A549 (cell line): ENCODE results near the gene GAS7. TPM values are rescaled to one million over a fixed set of nuclear protein-coding genes. Genes with fewer than 3 reads are reported as not detected.

ENCODE experiments used
- ATAC-seq, 2 experiments: fragments of 200-7000 bp in 1 of 2; fragments of >200 bp in 1 of 2; cut with Nextera tagmentation in 1 of 2; cut with Tn5 transposase in 1 of 2; 3 replicates each; pipeline versions ENCODE4 v1.8.0 to v1.9.1; 2018 to 2020; ENCODE audit warnings: mild to moderate bottlenecking in 1 of 2, moderate library complexity in 1 of 2
- CTCF ChIA-PET: fragments of 300-600 bp; sonication (Branson Sonifier 250); formaldehyde crosslinking; extraction: SDS; loops from one replicate; lab custom pipeline; 2021; ENCODE audit warnings: antibody characterized with exemption, inconsistent platforms; lab: Yijun Ruan, JAX
- POLR2A ChIA-PET: fragments of 350-600 bp; formaldehyde crosslinking; extraction: SDS; loops from one replicate; lab custom pipeline; 2021; ENCODE audit warnings: antibody characterized with exemption, inconsistent platforms; lab: Yijun Ruan, JAX
- DNase-seq, 2 experiments: peaks; one replicate each; pipeline versions ENCODE4 v3.0.0 to v3.0.0-alpha.2; 2011 to 2016; ENCODE audit warnings: low read depth in 1 of 2, low spot score in 1 of 2
- FAIRE-seq: peaks from 2 replicates; lab custom pipeline; 2011; peaks lifted over from hg19 to GRCh38; lab: Jason Lieb, UNC
- H3K27ac ChIP-seq, 2 experiments: fragments of >200 bp; sonication (Bioruptor Twin); formaldehyde crosslinking; 3 replicates each; pipeline ENCODE4 v1.5.1; 2016 to 2017
- H3K4me1 ChIP-seq: fragments of >200 bp; sonication (Bioruptor Twin); formaldehyde crosslinking; 3 replicates; pipeline ENCODE4 v1.6.1; 2016
- H3K4me2 ChIP-seq: fragments of >200 bp; sonication (Bioruptor Twin); formaldehyde crosslinking; 3 replicates; pipeline ENCODE4 v1.6.1; 2016
- H3K4me3 ChIP-seq: fragments of >200 bp; sonication (Bioruptor Twin); formaldehyde crosslinking; 3 replicates; pipeline ENCODE4 v1.5.1; 2016
- H3K9me3 ChIP-seq: fragments of >200 bp; sonication (Bioruptor Twin); formaldehyde crosslinking; 3 replicates; pipeline ENCODE4 v1.6.1; 2016
- BCL3 ChIP-seq: fragments of >200 bp; sonication (Bioruptor Twin); formaldehyde crosslinking; IDR thresholded peaks from 3 replicates; pipeline ENCODE4 v1.6.1; 2016
- CBX2 ChIP-seq: fragments of 200-600 bp; sonication (generic); IDR thresholded peaks from 2 replicates; pipeline ENCODE4 v1.6.1; 2016; ENCODE audit warnings: low read depth, mild to moderate bottlenecking, borderline replicate concordance
- CBX8 ChIP-seq: fragments of 200-600 bp; sonication (generic); IDR thresholded peaks from 2 replicates; pipeline ENCODE4 v1.6.1; 2016
- CEBPB ChIP-seq, 2 experiments: fragments of >200 bp in 1 of 2; sonication (Bioruptor Twin) in 1 of 2; formaldehyde crosslinking in 1 of 2; IDR thresholded peaks; 2 replicates each; pipeline ENCODE4 v1.6.1; 2012 to 2016
- ELK1 ChIP-seq: fragments of 150-350 bp; IDR thresholded peaks from 2 replicates; pipeline ENCODE4 v1.6.1; 2014; ENCODE audit warnings: low read depth, mild to moderate bottlenecking, low read length
- ESRRA ChIP-seq: fragments of 150-350 bp; IDR thresholded peaks from 2 replicates; pipeline ENCODE4 v1.6.1; 2014; ENCODE audit warnings: mild to moderate bottlenecking, low read length, borderline replicate concordance
- FOSL2 ChIP-seq, 2 experiments: fragments of 450-650 bp in 1 of 2; fragments of >200 bp in 1 of 2; sonication (Bioruptor Twin) in 1 of 2; formaldehyde crosslinking; IDR thresholded peaks; 2 replicates each; pipeline versions ENCODE4 v1.5.0 to v1.6.1; 2016 to 2020; ENCODE audit warnings: mild to moderate bottlenecking in 1 of 2, moderate library complexity in 1 of 2
- HDAC2 ChIP-seq: fragments of 200-600 bp; sonication (generic); IDR thresholded peaks from 2 replicates; pipeline ENCODE4 v1.6.1; 2016
- HMGXB4 ChIP-seq: fragments of 250-450 bp; sonication (Bioruptor Pico); IDR thresholded peaks from 2 replicates; pipeline ENCODE4 v1.5.0; 2021; ENCODE audit warnings: mild to moderate bottlenecking, moderate library complexity, borderline replicate concordance
- HOXA7 ChIP-seq: fragments of 250-450 bp; sonication (Bioruptor Pico); IDR thresholded peaks from 2 replicates; pipeline ENCODE4 v1.5.0; 2020; ENCODE audit warnings: mild to moderate bottlenecking, moderate library complexity
- HOXB5 ChIP-seq: fragments of 250-450 bp; sonication (Bioruptor Pico); IDR thresholded peaks from 2 replicates; pipeline ENCODE4 v1.5.0; 2020; ENCODE audit warnings: mild to moderate bottlenecking, moderate library complexity
- JUNB ChIP-seq: fragments of >200 bp; sonication (Bioruptor Twin); formaldehyde crosslinking; IDR thresholded peaks from 2 replicates; pipeline ENCODE4 v1.6.1; 2016
- KDM5A ChIP-seq: fragments of 200-600 bp; sonication (generic); IDR thresholded peaks from 2 replicates; pipeline ENCODE4 v1.6.1; 2016; ENCODE audit warnings: antibody characterized with exemption, mild to moderate bottlenecking
- MAX ChIP-seq: IDR thresholded peaks from 2 replicates; pipeline ENCODE4 v1.6.1; 2012
- NFE2L2 ChIP-seq: fragments of 150-350 bp; conservative IDR thresholded peaks from 2 replicates; pipeline ENCODE4 v1.6.1; 2014; ENCODE audit warnings: low read length
- NR3C1 ChIP-seq: fragments of >200 bp; sonication (Bioruptor Twin); formaldehyde crosslinking; IDR thresholded peaks from 3 replicates; pipeline ENCODE4 v1.6.1; 2017
- PBX3 ChIP-seq: IDR thresholded peaks from 2 replicates; pipeline ENCODE4 v1.6.1; 2012
- TP53 ChIP-seq: fragments of 250-450 bp; sonication (Bioruptor Pico); IDR thresholded peaks from 2 replicates; pipeline ENCODE4 v1.5.0; 2021; ENCODE audit warnings: mild to moderate bottlenecking, moderate library complexity
- WGBS: methylation state at CpG from one replicate; pipeline ENCODE4 v1.1.6; 2017; ENCODE audit errors: missing lambda C conversion rate; 5-methylcytosine and 5-hydroxymethylcytosine counted together
- polyA plus RNA-seq, 4 experiments: library from polyadenylated mRNA; depleted of rRNA in 3 of 4; stranded (reverse); fragments of >200 nt; fragmentation: RNase III in 1 of 4; extraction: RNeasy Plus Mini Kit Qiagen cat#74134 plus additional on column Dnase treatment in 1 of 4; gene quantifications; 2 replicates in 3 of 4; 3 replicates in 1 of 4; pipeline ENCODE4 v1.2.3, GENCODE V29; 2011 to 2017
- TF ChIP-seq, protein P1 (sequence below): fragments of 200-600 bp; sonication (generic); IDR thresholded peaks from 2 replicates; pipeline ENCODE4 v1.6.1; 2016; ENCODE audit warnings: antibody characterized with exemption, mild to moderate bottlenecking, moderate library complexity
- TF ChIP-seq, protein P2 (sequence below): fragments of >200 bp; sonication (Bioruptor Twin); formaldehyde crosslinking; IDR thresholded peaks from 2 replicates; pipeline ENCODE4 v1.6.1; 2016

GAS7 gene
- polyA plus RNA-seq, 2 of the 4 experiments (the other 2 are of a cell fraction) = 1.3 to 1.5 TPM

- Histone ChIP-seq H3K9me3 (no peaks in the 10 kb centered on the region), H3K4me3 (no peak overlapping the region), H3K27ac (no peak overlapping the region), H3K4me1 (no peaks in the 10 kb centered on the region), H3K4me2 (no peak overlapping the region)
- no peak for DNase-seq
- CTCF ChIA-PET = interaction anchor here (0.9 kb wide), 1 partner anchor 8 kb away, joined by 3 read pairs; no protein-coding TSS in a partner anchor
- TF ChIP-seq NR3C1 (no peak), HOXB5 (CRISPR knock-in tag) (no peak), HMGXB4 (CRISPR knock-in tag) (no peak)
- WGBS = 59% methylated on average over 11 of the region's 11 CpGs
- ATAC-seq = no peak
- POLR2A ChIA-PET = no interaction called here
- FAIRE-seq = no peak
These were observed 41.3 kb downstream of the GAS7 start for GRCh38 chr17:10156948-10157607.

DNA sequence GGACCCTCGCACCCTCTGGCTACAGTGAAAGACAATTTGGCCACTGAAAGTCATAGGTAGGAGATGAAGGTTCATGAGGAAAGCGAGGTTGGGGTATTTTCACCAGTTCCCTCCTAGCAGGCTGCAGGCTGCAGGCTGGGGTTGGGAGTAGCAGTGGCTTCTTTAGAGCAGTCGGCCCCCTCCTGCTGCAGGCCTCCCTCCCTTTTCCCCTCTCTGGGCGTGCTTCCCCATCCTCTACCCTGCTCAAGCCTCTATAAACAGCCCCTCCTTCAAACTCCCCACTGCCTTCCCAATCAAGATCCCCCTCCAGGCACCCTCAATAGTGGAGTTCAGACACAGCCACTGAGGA, 41.8 kb downstream of the GAS7 start:
- H3K9me3 ChIP-seq = no peaks in the 10 kb centered on the region
- H3K4me1 ChIP-seq = no peaks in the 10 kb centered on the region
- ATAC-seq (no peak), FAIRE-seq (no peak)
- H3K4me3 ChIP-seq = no peak overlapping the region
- ChIA-PET POLR2A (no interaction called here), CTCF (interaction anchor here (0.9 kb wide), 1 partner anchor 9 kb away, joined by 3 read pairs; no protein-coding TSS in a partner anchor)
- TF ChIP-seq FOSL2 (IDR thresholded peaks at IDR 0.05) (no peak), FOSL2 (CRISPR knock-in tag; IDR thresholded peaks at IDR 0.05) (no peak), ESRRA (no peak), JUNB (no peak)
- TF ChIP-seq, protein P1, sequence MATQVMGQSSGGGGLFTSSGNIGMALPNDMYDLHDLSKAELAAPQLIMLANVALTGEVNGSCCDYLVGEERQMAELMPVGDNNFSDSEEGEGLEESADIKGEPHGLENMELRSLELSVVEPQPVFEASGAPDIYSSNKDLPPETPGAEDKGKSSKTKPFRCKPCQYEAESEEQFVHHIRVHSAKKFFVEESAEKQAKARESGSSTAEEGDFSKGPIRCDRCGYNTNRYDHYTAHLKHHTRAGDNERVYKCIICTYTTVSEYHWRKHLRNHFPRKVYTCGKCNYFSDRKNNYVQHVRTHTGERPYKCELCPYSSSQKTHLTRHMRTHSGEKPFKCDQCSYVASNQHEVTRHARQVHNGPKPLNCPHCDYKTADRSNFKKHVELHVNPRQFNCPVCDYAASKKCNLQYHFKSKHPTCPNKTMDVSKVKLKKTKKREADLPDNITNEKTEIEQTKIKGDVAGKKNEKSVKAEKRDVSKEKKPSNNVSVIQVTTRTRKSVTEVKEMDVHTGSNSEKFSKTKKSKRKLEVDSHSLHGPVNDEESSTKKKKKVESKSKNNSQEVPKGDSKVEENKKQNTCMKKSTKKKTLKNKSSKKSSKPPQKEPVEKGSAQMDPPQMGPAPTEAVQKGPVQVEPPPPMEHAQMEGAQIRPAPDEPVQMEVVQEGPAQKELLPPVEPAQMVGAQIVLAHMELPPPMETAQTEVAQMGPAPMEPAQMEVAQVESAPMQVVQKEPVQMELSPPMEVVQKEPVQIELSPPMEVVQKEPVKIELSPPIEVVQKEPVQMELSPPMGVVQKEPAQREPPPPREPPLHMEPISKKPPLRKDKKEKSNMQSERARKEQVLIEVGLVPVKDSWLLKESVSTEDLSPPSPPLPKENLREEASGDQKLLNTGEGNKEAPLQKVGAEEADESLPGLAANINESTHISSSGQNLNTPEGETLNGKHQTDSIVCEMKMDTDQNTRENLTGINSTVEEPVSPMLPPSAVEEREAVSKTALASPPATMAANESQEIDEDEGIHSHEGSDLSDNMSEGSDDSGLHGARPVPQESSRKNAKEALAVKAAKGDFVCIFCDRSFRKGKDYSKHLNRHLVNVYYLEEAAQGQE = no peak
- TF ChIP-seq, protein P2, sequence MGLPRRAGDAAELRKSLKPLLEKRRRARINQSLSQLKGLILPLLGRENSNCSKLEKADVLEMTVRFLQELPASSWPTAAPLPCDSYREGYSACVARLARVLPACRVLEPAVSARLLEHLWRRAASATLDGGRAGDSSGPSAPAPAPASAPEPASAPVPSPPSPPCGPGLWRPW = no peak
- TF ChIP-seq, all 56 proteins: peak for 0
- no peak for DNase-seq
- Histone ChIP-seq H3K27ac (no peak overlapping the region), H3K4me2 (no peak overlapping the region)
- WGBS = 48% methylated on average over 4 of the region's 4 CpGs

GRCh38 chr17:10156077-10156435, 42.4 kb downstream of the GAS7 start:
- ChIA-PET POLR2A (no interaction called here), CTCF (interaction anchor here (1.2 kb wide), 1 partner anchor 36 kb away, joined by 3 read pairs; no protein-coding TSS in a partner anchor)
- no peak overlapping the region for H3K27ac ChIP-seq
- H3K4me2 ChIP-seq = no peak overlapping the region
- TF ChIP-seq MAX (no peak), CBX2 (no peak), ELK1 (no peak), HOXA7 (CRISPR knock-in tag) (no peak), NFE2L2 (no peak), HMGXB4 (CRISPR knock-in tag) (no peak), CEBPB (IDR thresholded peaks at IDR 0.05) (no peak), HDAC2 (no peak), ESRRA (no peak), HOXB5 (CRISPR knock-in tag) (no peak), KDM5A (no peak), CBX8 (no peak), NR3C1 (no peak), PBX3 (no peak), BCL3 (no peak), TP53 (CRISPR knock-in tag) (no peak)
- 55% methylated on average over 4 of the region's 4 CpGs for WGBS
- H3K4me1 ChIP-seq = no peaks in the 10 kb centered on the region
- no peaks in the 10 kb centered on the region for H3K9me3 ChIP-seq
- no peak for ATAC-seq
- FAIRE-seq = no peak
- H3K4me3 ChIP-seq = no peak overlapping the region
- DNase-seq = no peak
